ENCODE measurements around the gene IQGAP3.
A peak's percentile ranks its signal among the peaks of the same experiment; 100 is the strongest.
"Not testable (repeated sequence)": the region's sequence is repeated elsewhere in the genome, so short reads cannot be mapped to it uniquely, and the experiment has no call there.

IQGAP3 gene

GRCh38 chr1:156571919-156572662 lies at the start of gene IQGAP3:
IQGAP3 (minus strand) TSS chr1:156572565; CDS start chr1:156572529, 36 bp downstream.
- DNase-seq: peak; percentile 53 to 63

- DNase-seq: no peak
These were observed 47.2 kb upstream of the IQGAP3 start for GRCh38 chr1:156619582-156619955.

GRCh38 chr1:156618853-156619581 lies 46.7 kb upstream of the IQGAP3 start, which contains the start of gene HAPLN2:
HAPLN2 (plus strand) TSS chr1:156619415; CDS start chr1:156623491, 4,076 bp downstream.
- peak; percentile 69 to 80 for DNase-seq

GRCh38 chr1:156616463-156616862 lies 44.1 kb upstream of the IQGAP3 start:
- peak; percentile 73 to 84 for DNase-seq

GRCh38 chr1:156615946-156616345 lies 43.6 kb upstream of the IQGAP3 start:
- DNase-seq: no peak

- DNase-seq: no peak
These were observed 40.3 kb upstream of the IQGAP3 start for GRCh38 chr1:156612666-156613065.

GRCh38 chr1:156610072-156610471 lies 37.7 kb upstream of the IQGAP3 start:
- DNase-seq: not testable (repeated sequence)

- no peak for DNase-seq
These were observed 36.6 kb upstream of the IQGAP3 start for GRCh38 chr1:156608981-156609380.

- DNase-seq: peak; percentile 64 to 81
These were observed 35.8 kb upstream of the IQGAP3 start for GRCh38 chr1:156608036-156608674.

- DNase-seq: not testable (repeated sequence)
These were observed 35.0 kb upstream of the IQGAP3 start for GRCh38 chr1:156607344-156607743.

- DNase-seq: no peak
These were observed 30.2 kb upstream of the IQGAP3 start for GRCh38 chr1:156602557-156602993.

GRCh38 chr1:156601892-156602291 lies 29.5 kb upstream of the IQGAP3 start:
- DNase-seq: no peak

GRCh38 chr1:156601122-156601830 lies 28.9 kb upstream of the IQGAP3 start, which contains the start of gene GPATCH4:
GPATCH4 (minus strand) TSS chr1:156601479.
- DNase-seq: peak; percentile 77 to 88

- DNase-seq: no peak
These were observed 28.4 kb upstream of the IQGAP3 start for GRCh38 chr1:156600733-156601121.

- DNase-seq: no peak
These were observed 27.4 kb upstream of the IQGAP3 start for GRCh38 chr1:156599811-156600210.

GRCh38 chr1:156598731-156599432 lies 26.5 kb upstream of the IQGAP3 start:
- DNase-seq: no peak

- no peak for DNase-seq
These were observed 25.8 kb upstream of the IQGAP3 start for GRCh38 chr1:156598125-156598524.

- DNase-seq: no peak
These were observed 24.1 kb upstream of the IQGAP3 start for GRCh38 chr1:156596426-156596825.

- no peak for DNase-seq
These were observed 22.7 kb upstream of the IQGAP3 start for GRCh38 chr1:156595016-156595415.

- DNase-seq: no peak
These were observed 21.8 kb upstream of the IQGAP3 start for GRCh38 chr1:156594190-156594589.

GRCh38 chr1:156593661-156593989 lies 21.3 kb upstream of the IQGAP3 start:
- DNase-seq: no peak
